Pancreas (tissue), 10 donors: ENCODE data around the gene FBXO34. TPM values are rescaled to one million over a fixed set of nuclear protein-coding genes. Genes with fewer than 3 reads are reported as not detected.
A peak's percentile ranks its signal among the peaks of the same experiment; 100 is the strongest.
"Not testable (repeated sequence)": the region's sequence is repeated elsewhere in the genome, so short reads cannot be mapped to it uniquely, and the experiment has no call there.

Experiments used
- ATAC-seq, 4 donors: fragments of 200-7000 bp; cut with Tn5 transposase; one replicate each; pipeline versions ENCODE4 v1.8.0 to v1.9.1; 2020; ENCODE audit warnings: mild to moderate bottlenecking in 4 of 4, moderate library complexity in 4 of 4
- DNase-seq, 6 donors: peaks; one replicate each; pipeline ENCODE4 v3.0.0-alpha.2; 2020
- FAIRE-seq: peaks from 2 replicates; lab custom pipeline; 2012; peaks lifted over from hg19 to GRCh38; lab: Jason Lieb, UNC
- H3K27ac ChIP-seq, 4 donors: fragments of 200-600 bp; sonication (generic); 1 replicate in 3 of 4; 2 replicates in 1 of 4; pipeline versions ENCODE4 v1.5.0 to v1.8.0; 2020
- H3K27me3 ChIP-seq, 4 donors: fragments of 200-600 bp; one replicate each; pipeline ENCODE4 v1.8.0; 2021
- H3K36me3 ChIP-seq, 3 donors: fragments of 200-600 bp; sonication (generic) in 1 of 3; one replicate each; pipeline versions ENCODE4 v1.5.0 to v1.8.0; 2020 to 2021
- H3K4me1 ChIP-seq, 3 donors: fragments of 200-600 bp; one replicate each; pipeline ENCODE4 v1.8.0; 2021
- H3K4me3 ChIP-seq, 4 donors: fragments of 200-600 bp; sonication (generic) in 2 of 4; one replicate each; pipeline versions ENCODE4 v1.5.0 to v1.8.0; 2020 to 2021
- H3K9me3 ChIP-seq, 4 donors: fragments of 200-600 bp; one replicate each; pipeline ENCODE4 v1.8.0; 2021
- CTCF ChIP-seq, 4 donors: fragments of 200-600 bp; sonication (generic) in 3 of 4; IDR thresholded peaks; one replicate each; pipeline versions ENCODE4 v1.5.0 to v1.8.0; 2021; ENCODE audit warnings: antibody characterized with exemption in 4 of 4
- WGBS, 2 donors: extraction: QIAGEN DNeasy Blood & Tissue Kit; methylation state at CpG; one replicate each; pipeline ENCODE4 v1.1.7; 2013; 5-methylcytosine and 5-hydroxymethylcytosine counted together
- intact Hi-C, 3 donors: fragments of 100-400 bp; cut with DNase I; formaldehyde crosslinking; loops; one replicate each; pipeline versions ENCODE4 v1.11.1 to v1.14.2; 2022
- polyA plus RNA-seq, 2 donors: library from polyadenylated mRNA; stranded (reverse); fragments of 200-250 nt; gene quantifications; one replicate each; pipeline ENCODE4 v1.2.3, GENCODE V29; 2013
- total RNA-seq, 6 donors: library from RNA; stranded (reverse); fragmentation: NEBNext Ultra II Directional in 4 of 6; extraction: Animal tissue kit (Norgen Biotek cat#: 25700) in 4 of 6; gene quantifications; one replicate each; pipeline versions ENCODE4 v1.2.1 to v1.2.4, GENCODE V29; 2021 to 2023
- donor health status: healthy with polysubstance abuse.
- donor health status: DM: no; HTN: no; CAD: no; lungs with moderate emphysema.
- donor health status: DM: no; HTN: no; CAD: no.
- donor health status: control.
- donor health status: control.
- donor health status: Bipolar disorder and iron deficiency.
- donor health status: DM: yes; HTN: yes; CAD: no.
- donor health status: DM: no; HTN: no; CAD: no.
- donor health status: DM: no; HTN: no; CAD: no.
- donor health status: DM: yes; HTN: yes; CAD: no.

FBXO34 gene
- total and polyA plus RNA-seq, 8 donors = 4.6 to 19.7 (median 9.4) TPM

- Histone ChIP-seq H3K27ac (no peak overlapping the region), H3K4me3 (no peak overlapping the region), H3K27me3 (no peaks in the 10 kb centered on the region), H3K4me1 (peaks cover 0 to 8% (median 0%) of the 10 kb centered on the region in 3 donors), H3K9me3 (peaks cover 0 to 3% (median 0%) of the 10 kb centered on the region in 4 donors), H3K36me3 (peaks cover 0 to 2% (median 0%) of the 10 kb centered on the region in 3 donors)
- FAIRE-seq (no peak), DNase-seq (no peak), ATAC-seq (peak in 3 of 4 donors; percentile 38 to 57 (median 48))
- 66 to 78% methylated on average over 1 of the region's 1 CpG for WGBS, 2 donors
- no peak for TF ChIP-seq CTCF (IDR thresholded peaks at IDR 0.05)
- intact Hi-C loops = no loop called here
These were observed 38.6 kb downstream of the FBXO34 start for GRCh38 chr14:55309761-55310365.

GRCh38 chr14:55312379-55313030, 41.3 kb downstream of the FBXO34 start:
- H3K4me1 ChIP-seq, H3K9me3 ChIP-seq, H3K27me3 ChIP-seq, ATAC-seq, FAIRE-seq, H3K36me3 ChIP-seq, DNase-seq, H3K4me3 ChIP-seq, intact Hi-C loops, H3K27ac ChIP-seq: not testable (repeated sequence)
- 95 to 97% methylated on average over 5 of the region's 5 CpGs for WGBS, 2 donors

- Histone ChIP-seq H3K4me1 (peaks cover 0 to 7% (median 4%) of the 10 kb centered on the region in 3 donors), H3K36me3 (peaks cover 0 to 2% (median 0%) of the 10 kb centered on the region in 3 donors), H3K9me3 (peaks cover 0 to 3% (median 0%) of the 10 kb centered on the region in 4 donors), H3K27ac (no peak overlapping the region), H3K27me3 (no peaks in the 10 kb centered on the region), H3K4me3 (no peak overlapping the region)
- intact Hi-C loops = no loop called here
- 98% methylated on average over 5 of the region's 5 CpGs for WGBS, 2 donors
- no peak for TF ChIP-seq CTCF (IDR thresholded peaks at IDR 0.05)
- no peak for FAIRE-seq
- ATAC-seq = no peak
- DNase-seq = no peak
These were observed 42.3 kb downstream of the FBXO34 start for GRCh38 chr14:55313480-55313879.

GRCh38 chr14:55314449-55314848, 43.2 kb downstream of the FBXO34 start:
- H3K27ac ChIP-seq = no peak overlapping the region

GRCh38 chr14:55316564-55316963, 45.3 kb downstream of the FBXO34 start:
- H3K27ac ChIP-seq = peak overlapping the region in 1 of 4 donors; percentile 30
- no peaks in the 10 kb centered on the region for H3K27me3 ChIP-seq
- peaks cover 0 to 2% (median 0%) of the 10 kb centered on the region in 3 donors for H3K36me3 ChIP-seq
- intact Hi-C loops = no loop called here
- H3K4me1 ChIP-seq = peaks cover 0 to 7% (median 4%) of the 10 kb centered on the region in 3 donors
- FAIRE-seq = peak; percentile 43
- no peak for DNase-seq
- 11 to 25% methylated on average over 4 of the region's 4 CpGs for WGBS, 2 donors
- no peak overlapping the region for H3K4me3 ChIP-seq
- peak; percentile 28 to 63 (median 55) for ATAC-seq
- peaks cover 0 to 3% (median 0%) of the 10 kb centered on the region in 4 donors for H3K9me3 ChIP-seq
- TF ChIP-seq CTCF (IDR thresholded peaks at IDR 0.05) = no peak

More at GRCh38 chr14:55314449-55314848, 43.2 kb downstream of the FBXO34 start:
- Histone ChIP-seq H3K4me1 (peaks cover 0 to 7% (median 4%) of the 10 kb centered on the region in 3 donors), H3K27me3 (no peaks in the 10 kb centered on the region), H3K9me3 (peaks cover 0 to 3% (median 0%) of the 10 kb centered on the region in 4 donors), H3K4me3 (no peak overlapping the region), H3K36me3 (peaks cover 0 to 2% (median 0%) of the 10 kb centered on the region in 3 donors)
- FAIRE-seq = peak; percentile 26
- intact Hi-C loops = no loop called here
- DNase-seq = no peak
- no peak for ATAC-seq
- no peak for TF ChIP-seq CTCF (IDR thresholded peaks at IDR 0.05)
